Astrocyte of the hippocampus (primary cell): Measurements from ENCODE around the gene ADGRF5.
A peak's percentile ranks its signal among the peaks of the same experiment; 100 is the strongest.

Experiments
- DNase-seq: peaks from one replicate; pipeline ENCODE4 v3.0.0; 2011; ENCODE audit warnings: low read depth, low spot score

The ADGRF5 gene, protein sequence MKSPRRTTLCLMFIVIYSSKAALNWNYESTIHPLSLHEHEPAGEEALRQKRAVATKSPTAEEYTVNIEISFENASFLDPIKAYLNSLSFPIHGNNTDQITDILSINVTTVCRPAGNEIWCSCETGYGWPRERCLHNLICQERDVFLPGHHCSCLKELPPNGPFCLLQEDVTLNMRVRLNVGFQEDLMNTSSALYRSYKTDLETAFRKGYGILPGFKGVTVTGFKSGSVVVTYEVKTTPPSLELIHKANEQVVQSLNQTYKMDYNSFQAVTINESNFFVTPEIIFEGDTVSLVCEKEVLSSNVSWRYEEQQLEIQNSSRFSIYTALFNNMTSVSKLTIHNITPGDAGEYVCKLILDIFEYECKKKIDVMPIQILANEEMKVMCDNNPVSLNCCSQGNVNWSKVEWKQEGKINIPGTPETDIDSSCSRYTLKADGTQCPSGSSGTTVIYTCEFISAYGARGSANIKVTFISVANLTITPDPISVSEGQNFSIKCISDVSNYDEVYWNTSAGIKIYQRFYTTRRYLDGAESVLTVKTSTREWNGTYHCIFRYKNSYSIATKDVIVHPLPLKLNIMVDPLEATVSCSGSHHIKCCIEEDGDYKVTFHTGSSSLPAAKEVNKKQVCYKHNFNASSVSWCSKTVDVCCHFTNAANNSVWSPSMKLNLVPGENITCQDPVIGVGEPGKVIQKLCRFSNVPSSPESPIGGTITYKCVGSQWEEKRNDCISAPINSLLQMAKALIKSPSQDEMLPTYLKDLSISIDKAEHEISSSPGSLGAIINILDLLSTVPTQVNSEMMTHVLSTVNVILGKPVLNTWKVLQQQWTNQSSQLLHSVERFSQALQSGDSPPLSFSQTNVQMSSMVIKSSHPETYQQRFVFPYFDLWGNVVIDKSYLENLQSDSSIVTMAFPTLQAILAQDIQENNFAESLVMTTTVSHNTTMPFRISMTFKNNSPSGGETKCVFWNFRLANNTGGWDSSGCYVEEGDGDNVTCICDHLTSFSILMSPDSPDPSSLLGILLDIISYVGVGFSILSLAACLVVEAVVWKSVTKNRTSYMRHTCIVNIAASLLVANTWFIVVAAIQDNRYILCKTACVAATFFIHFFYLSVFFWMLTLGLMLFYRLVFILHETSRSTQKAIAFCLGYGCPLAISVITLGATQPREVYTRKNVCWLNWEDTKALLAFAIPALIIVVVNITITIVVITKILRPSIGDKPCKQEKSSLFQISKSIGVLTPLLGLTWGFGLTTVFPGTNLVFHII (N-terminal part only)

GRCh38 chr6:46921731-46922130, at the start of gene ADGRF5:
Gene ADGRF5, minus strand, starts transcription at chr6:46921938. Its CDS starts 15,176 bp downstream, at chr6:46906762.
- DNase-seq, result no peak

DNA sequence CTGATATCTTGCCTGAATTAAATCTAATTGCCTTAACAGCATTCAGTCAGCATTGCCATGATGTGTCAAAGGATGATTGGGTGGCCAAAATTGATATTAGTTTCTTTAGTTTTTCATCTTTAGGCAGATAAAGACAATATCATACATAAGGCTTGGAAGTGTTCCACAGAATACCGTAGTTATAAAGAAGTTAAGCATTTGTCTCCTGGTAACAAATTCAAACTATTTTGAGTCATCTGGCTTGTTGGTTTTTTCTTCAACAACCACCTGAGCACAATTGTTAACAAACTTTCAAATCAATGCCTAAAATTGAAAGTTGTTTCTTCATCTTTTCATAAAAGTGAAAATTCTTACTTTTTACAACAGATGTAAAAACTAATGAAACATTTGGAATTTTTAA, 47.5 kb upstream of the ADGRF5 start:
- DNase-seq, result no peak

DNA sequence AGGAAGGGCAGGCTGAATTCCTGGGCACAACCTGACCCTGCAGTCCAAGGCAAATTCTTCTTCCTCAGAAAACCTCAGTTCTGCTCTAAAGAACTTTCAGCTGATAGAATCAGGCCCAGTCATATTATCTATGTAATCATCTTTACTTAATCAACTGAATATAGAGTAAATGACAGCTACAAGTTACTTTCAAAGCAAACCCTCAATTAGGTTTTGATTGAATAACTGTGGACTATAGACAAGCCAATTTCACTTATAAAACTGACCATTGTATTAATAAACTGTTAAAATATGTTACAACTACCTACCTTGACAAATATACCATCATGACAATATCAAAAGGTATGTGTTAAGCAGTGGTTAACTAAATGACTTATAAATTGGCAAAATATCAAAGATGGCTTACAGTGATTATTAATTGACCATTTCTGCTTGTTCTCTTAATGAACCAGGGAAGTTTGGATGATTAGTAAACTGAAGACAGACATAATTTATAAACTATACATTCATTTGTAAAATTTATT, 46.1 kb upstream of the ADGRF5 start:
- no peak for DNase-seq

DNA sequence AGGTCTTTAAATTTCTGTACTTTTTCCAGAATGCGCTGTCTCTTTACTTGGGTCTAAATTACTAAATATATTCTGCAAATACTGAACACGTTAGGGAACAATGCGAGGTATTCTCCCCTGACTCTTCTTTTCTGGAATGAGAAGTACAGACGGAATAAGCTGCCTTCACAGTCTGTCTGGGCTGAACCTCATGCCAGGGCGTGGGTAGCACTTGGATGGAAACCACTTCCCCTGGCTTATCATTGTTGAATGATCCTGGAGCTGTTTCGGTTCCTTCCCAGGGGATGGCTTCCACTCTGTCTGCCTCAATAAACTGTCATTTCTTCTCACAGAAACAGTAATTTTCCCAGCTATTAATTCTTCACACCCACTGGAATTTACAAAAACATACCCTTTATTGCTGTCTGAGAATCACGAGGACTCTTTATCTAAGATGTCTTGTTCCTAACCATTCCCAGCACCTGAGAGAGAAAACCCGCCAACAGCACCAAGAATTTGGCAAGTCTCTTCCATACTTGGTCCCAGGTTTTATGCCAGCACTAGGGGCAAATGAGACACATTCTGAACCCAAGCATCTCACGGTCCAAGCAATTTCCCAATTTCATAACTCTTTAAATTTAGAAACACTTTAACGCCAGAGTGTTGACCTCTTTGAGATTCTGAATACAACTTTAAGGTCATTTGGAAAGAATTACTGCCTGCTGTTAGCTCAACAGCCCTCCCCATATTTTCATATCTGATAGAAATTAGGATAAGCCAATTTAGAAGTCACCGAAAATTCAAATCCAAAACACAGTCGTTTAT, 43.2 kb upstream of the ADGRF5 start:
- DNase-seq, result peak; percentile 10

- DNase-seq, result peak; percentile 37
Observed at GRCh38 chr6:46963626-46964025, 41.9 kb upstream of the ADGRF5 start.

DNA sequence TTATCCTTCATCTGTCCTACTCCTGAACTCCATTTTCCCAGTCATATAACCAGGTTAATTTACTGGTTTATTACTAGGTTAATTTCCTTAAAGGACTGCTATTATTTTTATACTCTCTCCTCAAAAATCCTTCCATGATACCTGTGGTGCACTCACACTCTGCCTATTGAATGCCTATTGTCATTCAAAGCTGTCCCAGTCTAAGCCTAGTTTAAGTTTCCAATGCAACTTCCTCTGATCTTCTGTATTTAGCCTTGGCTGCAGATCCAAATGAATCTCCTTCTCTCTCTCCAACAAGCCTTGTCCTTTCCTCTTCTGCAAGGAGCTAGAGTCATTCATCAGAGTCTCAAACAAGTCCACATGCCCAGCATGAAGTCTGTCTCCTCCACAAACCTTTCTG, 41.3 kb upstream of the ADGRF5 start:
- DNase-seq, result no peak

GRCh38 chr6:46961711-46962110, 40.0 kb upstream of the ADGRF5 start:
- DNase-seq, result no peak

DNA sequence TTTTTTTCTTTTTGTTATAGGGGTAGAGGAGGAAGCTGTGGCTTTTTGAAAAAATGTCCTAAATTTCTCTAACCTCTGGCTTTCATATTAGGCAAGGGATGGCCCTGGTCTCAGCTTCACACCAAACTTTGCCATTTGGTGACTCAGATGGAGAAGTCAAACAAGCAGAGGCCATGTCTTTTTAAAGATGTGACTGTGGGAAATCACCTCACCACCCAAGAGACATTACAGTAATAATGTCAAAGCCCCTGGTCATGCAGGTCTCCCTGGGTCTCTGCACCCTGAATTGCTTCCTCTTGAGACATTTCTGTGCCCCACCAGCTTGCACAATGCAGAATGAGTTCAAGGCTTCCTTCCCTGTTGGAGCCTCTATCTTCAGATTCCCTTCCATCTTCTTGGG, 39.5 kb upstream of the ADGRF5 start:
- DNase-seq, result no peak

- no peak for DNase-seq
Observed at GRCh38 chr6:46959419-46959818, 37.7 kb upstream of the ADGRF5 start.

GRCh38 chr6:46956409-46956808, 34.7 kb upstream of the ADGRF5 start:
- no peak for DNase-seq

GRCh38 chr6:46954837-46955451, 33.2 kb upstream of the ADGRF5 start:
- DNase-seq, result no peak

DNA sequence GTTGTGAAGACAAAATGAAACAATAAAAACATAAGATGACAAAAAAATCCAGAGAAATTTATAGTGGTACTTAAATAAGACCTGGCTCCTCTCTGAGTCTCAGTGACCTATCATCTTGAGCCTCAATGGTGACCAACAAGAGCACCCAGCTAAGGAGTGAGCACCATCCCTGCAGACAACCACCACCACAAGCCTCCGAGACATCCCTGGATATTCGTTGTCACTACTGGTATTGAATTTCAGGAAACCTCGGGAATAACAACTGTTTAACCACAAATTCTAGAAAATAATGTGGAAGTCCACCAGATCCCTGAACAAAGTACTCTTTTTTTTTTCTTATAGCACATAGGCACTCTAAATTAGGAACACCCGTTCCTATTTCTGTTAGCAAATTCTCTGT, 32.2 kb upstream of the ADGRF5 start:
- no peak for DNase-seq

- DNase-seq, result no peak
Observed at GRCh38 chr6:46949632-46950280, 28.0 kb upstream of the ADGRF5 start.

- no peak for DNase-seq
Observed at GRCh38 chr6:46948699-46949098, 27.0 kb upstream of the ADGRF5 start.

DNA sequence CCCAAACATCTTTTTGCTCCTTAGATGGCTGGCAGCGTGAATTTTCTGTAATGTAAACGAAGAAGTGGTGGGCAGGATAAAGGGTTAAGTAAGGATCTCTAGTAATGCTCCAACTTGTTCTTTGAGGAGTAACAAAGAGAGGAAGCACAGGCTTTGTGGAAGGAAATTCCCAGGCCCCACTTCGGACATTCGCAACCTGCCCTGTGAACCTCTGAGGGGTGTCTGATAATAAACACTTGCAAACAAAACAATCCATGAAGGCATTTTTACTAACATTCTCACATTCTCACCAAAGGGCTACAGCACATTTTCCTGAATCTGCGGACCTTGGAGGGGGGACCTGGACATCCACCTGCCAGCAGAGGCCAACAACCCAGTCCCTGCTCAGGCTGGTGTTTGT, 25.8 kb upstream of the ADGRF5 start:
- no peak for DNase-seq

GRCh38 chr6:46940433-46941226, 18.9 kb upstream of the ADGRF5 start:
- DNase-seq, result no peak

GRCh38 chr6:46937642-46938041, 15.9 kb upstream of the ADGRF5 start:
- no peak for DNase-seq

DNA sequence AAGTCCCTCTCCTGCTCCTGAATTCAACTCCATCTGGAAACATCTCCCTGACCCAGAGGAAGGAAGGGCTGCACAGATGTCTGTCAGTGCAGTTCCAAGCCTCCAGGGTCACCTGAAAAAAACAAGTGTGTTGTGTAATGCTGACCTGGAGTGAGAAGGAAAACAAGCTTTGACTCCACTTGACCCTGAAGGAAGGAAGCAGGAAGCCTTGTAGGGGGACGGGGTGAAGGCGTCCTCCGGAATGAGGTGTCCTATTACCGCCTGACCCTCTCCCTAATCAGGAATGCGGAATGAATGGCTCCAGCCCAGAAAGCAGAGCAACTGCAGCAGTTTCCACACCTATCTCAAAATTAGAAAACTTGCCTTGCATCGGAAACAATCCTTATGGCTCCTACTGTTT, 13.9 kb upstream of the ADGRF5 start:
- no peak for DNase-seq

GRCh38 chr6:46933751-46934150, 12.0 kb upstream of the ADGRF5 start:
- no peak for DNase-seq
